Left hindlimb (tissue), 1 donor: ENCODE data around the gene SUMO3.

ENCODE experiments used
- DNase-seq: peaks from one replicate; pipeline ENCODE4 v3.0.0-alpha.2; 2018

The SUMO3 gene

GRCh38 chr21:44828362-44829056 lies 10.6 kb upstream of the SUMO3 start:
- no peak for DNase-seq

GRCh38 chr21:44823179-44823660 lies 5.4 kb upstream of the SUMO3 start:
- no peak for DNase-seq

GRCh38 chr21:44822484-44823178 lies 4.8 kb upstream of the SUMO3 start:
- no peak for DNase-seq

GRCh38 chr21:44820851-44821250 lies 3.0 kb upstream of the SUMO3 start:
- DNase-seq = no peak

- no peak for DNase-seq
Observed at GRCh38 chr21:44819283-44820243, 1.7 kb upstream of the SUMO3 start.

- DNase-seq = no peak
Observed at GRCh38 chr21:44818640-44819011, 764 bp upstream of the SUMO3 start.

- peak; percentile 91 for DNase-seq
Observed at GRCh38 chr21:44817506-44817880, 369 bp downstream of the SUMO3 start.

GRCh38 chr21:44816761-44817505 lies 929 bp downstream of the SUMO3 start:
- DNase-seq = no peak

GRCh38 chr21:44815852-44816628 lies 1.8 kb downstream of the SUMO3 start:
- DNase-seq = no peak

- DNase-seq = no peak
Observed at GRCh38 chr21:44815225-44815624, 2.6 kb downstream of the SUMO3 start.

- DNase-seq = no peak
Observed at GRCh38 chr21:44814498-44815023, 3.3 kb downstream of the SUMO3 start.

GRCh38 chr21:44813727-44814126 lies 4.1 kb downstream of the SUMO3 start:
- DNase-seq = no peak

GRCh38 chr21:44813149-44813548 lies 4.7 kb downstream of the SUMO3 start:
- DNase-seq = no peak

- no peak for DNase-seq
Observed at GRCh38 chr21:44812640-44813039, 5.2 kb downstream of the SUMO3 start.

GRCh38 chr21:44810779-44811178 lies 7.1 kb downstream of the SUMO3 start:
- DNase-seq = no peak

- no peak for DNase-seq
Observed at GRCh38 chr21:44805859-44806258, 12.0 kb downstream of the SUMO3 start.

- DNase-seq = no peak
Observed at GRCh38 chr21:44805226-44805625, 12.6 kb downstream of the SUMO3 start.

- no peak for DNase-seq
Observed at GRCh38 chr21:44804762-44805161, 13.1 kb downstream of the SUMO3 start.

- DNase-seq = no peak
Observed at GRCh38 chr21:44803651-44804050, 14.2 kb downstream of the SUMO3 start.

GRCh38 chr21:44802396-44803153 lies 15.3 kb downstream of the SUMO3 start:
- no peak for DNase-seq
